ENCODE results near the gene COBL.

COBL gene

DNA sequence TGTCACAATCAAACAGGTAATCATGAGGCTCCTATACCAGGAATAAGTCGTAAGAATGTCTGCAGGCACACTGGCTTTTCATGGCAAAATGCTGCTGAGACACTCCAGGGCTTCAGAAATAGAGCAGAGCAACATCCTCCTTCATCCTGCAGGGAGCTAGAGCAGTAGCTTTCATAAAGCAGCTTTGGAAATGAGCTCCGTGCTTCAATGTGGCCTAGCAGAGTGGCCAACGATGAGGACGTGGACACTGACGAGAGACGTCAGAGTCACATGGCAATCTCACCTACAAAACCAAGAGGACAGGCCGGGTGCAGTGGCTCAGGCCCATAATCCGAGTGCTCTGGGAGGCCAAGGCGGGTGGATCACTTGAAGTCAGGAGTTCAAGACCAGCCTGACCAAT lies 9.8 kb downstream of the COBL start:
- DNase-seq (ENCODE audit: low spot score): no peak

DNA sequence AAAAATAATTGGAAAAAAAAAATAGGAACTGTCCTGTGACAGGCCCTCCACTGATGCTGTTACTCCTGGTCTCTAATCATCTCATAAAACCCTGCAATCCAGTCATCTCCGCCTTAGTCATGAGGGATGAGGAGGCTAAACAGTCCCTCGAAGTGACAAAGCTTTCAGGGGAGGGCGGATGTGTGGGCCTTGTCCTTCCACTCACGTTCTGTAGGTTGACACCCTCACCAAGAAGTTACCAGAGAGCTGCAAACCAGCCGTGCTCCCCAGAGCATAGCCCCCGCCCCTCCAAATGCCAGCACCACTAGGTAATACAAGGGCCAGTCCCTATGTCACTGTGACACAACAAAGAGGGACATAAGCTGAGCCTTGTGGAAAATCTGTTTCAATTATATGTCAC lies 11.9 kb downstream of the COBL start:
- DNase-seq (ENCODE audit: low spot score): no peak

DNA sequence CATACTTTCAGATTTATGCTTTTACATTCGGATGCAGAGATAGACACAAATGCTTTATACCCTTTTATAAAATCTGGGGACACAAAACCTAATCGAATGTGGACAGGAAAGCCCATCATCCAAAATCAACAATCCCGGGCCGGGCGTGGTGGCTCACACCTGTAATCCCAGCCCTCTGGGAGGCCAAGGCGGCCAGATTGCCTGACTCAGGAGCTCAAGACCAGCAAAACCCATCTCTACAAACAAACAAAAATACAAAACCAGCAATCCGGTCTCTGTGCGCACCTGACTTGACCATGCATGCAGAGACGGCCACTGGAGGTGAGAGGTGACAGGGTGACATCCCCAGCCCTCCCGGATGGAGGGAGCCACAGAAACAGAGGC lies 13.5 kb downstream of the COBL start:
- no peak for DNase-seq (ENCODE audit: low spot score)

DNA sequence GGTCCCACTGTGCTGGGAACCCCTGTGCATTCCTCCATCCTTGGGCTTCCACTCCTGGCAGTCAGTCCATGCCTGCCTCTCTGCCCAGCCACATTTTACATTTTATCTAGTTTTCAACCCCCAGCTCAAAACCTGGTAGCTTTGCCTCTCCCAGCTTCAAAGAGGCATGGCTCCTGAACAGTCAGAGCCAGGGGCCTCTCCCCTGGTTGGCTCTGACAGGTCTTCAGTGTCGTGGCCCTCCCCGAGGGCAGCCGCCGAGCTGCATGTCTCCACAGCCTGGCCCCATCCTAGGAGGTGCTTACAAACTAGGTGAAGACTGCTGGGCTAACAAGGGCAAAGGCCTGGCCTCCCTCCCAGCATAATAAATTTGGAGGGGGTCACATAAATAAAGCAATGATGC lies 14.8 kb downstream of the COBL start:
- DNase-seq (ENCODE audit: low spot score): no peak

DNA sequence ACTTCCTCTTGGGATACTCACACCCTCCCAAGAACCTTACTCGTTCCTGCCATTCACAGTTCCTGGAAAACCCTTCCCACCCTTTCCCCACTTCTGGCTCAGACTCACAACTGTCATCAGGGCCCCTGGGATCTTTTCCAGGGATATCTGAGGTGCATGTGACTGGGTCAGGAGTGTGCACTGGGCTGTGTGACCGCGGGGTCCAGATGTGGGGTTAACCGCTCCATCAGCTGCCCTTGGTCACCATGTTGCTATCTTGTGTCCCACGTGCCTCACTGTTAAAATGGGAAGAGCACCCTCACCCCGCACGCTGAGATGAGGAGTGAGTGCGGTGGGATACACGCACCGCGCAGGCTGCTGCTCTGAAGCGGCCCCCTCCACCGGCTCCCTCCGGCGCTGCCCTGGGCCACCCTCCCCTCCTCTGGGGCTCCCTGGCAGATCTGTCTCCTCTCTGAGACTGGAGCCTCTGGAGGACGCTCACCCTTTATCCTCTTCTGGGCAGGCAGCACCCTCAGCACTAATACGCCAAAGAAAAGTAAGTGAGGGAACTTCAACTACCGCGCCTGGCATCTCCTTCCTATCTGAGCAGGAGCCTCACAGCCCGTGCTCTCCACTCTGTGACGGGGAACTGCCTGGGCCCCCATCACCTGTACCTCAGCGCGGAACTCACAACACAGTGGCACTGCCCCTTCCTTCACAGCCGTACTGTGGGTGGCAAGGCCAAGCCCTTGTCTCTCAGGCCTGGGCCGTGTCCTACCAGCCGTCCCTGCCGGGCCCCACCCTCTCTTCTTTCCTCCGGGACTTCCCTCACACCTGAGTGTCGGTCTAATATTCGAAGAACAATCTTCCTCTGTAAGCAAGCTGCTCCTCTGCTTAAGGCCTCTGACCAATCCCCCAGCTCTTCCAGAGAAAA lies 15.6 kb downstream of the COBL start:
- DNase-seq (ENCODE audit: low spot score): no peak

DNA sequence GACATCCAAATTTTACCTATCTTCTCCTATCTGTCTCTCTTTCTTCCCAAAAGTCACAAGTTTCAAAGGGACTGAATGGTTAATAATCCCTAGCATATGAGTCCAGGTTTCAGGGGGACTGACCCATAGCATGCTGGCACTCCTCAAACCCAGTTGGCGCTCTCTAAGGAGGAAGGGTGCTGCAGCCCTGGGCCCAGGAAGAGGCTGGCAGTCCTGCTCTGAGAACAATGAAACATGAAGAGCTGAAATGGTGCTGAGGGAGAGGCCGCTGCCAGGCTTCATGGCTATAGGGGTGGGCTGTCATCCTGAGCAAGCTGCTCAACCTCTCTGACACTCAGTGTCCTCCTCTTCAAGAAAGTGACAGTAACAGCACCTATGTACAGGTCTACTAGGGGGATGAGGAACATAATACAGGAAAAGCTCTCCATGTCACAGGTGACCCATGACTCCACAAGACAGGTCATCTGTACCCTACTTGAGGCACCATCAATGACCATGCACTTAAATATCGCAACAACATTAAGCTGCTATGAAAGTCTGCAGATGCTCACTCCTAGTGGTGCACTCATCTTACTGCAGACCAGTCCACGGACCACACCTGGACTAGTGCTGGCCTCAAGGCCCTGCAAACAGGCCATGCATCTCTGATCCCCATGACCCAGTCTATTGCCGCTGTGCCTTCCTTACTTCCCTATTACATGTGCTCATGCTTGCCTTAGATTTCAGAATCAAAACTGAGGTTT lies 17.0 kb downstream of the COBL start:
- no peak for DNase-seq (ENCODE audit: low spot score)

DNA sequence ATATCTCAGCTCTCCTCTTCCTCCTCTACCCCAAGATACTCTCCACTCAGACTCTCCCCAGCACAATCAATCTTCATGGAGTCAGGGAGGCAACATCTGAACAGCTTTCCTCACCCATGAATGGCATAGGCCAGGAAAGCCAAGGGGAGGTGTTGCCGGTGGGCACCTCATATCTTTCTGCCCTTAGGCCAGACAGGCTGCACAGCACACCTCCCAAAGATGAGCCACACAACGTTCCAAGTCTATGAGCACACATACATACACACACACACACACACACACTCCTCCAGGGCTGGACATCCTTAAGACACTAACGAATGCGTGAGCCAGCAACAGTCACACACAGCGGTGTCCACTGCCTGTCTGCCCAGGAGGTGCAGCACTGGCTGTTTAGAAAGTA lies 17.7 kb downstream of the COBL start:
- DNase-seq (ENCODE audit: low spot score): no peak

DNA sequence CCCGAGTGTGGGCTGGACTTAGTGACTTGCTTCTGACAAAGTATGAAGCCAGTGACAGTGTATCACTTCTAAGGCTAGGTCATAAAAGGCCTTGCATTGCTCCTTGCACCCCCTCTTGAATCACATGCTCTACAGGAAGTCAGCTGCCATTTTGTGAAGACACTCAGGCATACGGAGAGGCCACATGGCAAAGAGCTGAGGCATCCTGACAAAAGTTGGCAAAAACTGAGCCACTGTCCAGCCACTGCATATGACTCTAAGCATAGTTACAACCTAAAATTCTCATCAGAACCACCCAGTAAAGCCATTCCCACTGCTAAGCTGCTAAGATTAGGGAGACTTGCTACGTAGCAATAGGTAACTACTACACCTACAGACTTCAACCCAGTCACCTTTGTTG lies 18.6 kb downstream of the COBL start:
- no peak for DNase-seq (ENCODE audit: low spot score)

DNA sequence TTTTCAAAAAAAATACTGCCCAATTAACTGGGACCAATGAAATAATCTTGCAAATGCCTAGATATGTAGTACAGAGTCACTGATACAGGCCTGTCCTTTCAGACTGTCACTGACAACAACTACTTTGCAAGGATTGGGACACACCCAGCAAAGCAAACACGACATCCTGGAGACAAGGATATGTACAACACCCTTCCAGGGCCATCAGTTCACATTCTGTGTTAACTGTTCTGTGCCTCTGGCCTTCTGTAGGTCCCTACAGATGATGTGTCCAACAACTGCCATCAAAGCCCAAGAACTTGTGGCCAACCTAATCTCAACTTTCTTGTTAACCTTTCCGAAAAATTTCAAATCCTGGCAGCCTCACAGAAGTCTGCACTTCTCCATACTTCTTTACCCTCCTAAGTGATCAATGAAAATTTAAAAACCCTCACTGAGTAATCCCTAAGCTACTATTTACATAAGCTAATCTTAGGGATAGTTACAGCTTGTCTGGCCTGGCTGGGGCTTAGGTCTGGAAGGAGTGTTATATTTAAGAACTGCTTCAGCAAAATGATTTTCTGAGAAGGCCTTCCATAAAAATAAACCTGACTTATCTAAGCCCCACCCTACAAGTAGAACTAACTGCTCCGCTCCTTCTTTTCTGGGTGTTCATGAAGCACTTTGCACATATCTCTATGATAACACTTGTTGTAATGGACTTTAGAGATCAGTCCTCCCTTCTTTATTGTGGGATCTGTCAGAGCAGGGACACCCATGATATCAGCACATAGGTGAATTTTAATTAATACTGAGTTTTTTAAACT lies 21.0 kb downstream of the COBL start:
- DNase-seq (ENCODE audit: low spot score): no peak

DNA sequence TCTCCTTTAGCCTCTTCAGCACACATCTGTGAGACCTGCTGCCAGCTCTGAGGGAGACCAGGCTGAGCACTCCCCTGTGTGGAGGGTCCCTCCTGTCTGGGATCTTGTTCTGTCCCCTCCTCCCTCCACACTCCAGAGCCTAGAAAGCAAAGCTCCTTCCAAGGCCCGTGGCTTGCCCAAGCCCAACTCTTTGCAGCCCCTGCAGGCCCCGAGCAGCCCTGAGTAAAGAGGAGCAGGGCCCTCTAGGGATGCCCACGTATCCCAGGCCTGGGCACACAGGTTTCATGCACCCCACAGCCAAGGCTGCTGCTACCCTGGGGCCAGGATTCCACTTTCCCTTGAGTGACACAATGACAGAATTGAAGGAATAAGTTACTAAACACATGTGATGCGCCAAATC lies 24.0 kb downstream of the COBL start:
- no peak for DNase-seq (ENCODE audit: low spot score)

DNA sequence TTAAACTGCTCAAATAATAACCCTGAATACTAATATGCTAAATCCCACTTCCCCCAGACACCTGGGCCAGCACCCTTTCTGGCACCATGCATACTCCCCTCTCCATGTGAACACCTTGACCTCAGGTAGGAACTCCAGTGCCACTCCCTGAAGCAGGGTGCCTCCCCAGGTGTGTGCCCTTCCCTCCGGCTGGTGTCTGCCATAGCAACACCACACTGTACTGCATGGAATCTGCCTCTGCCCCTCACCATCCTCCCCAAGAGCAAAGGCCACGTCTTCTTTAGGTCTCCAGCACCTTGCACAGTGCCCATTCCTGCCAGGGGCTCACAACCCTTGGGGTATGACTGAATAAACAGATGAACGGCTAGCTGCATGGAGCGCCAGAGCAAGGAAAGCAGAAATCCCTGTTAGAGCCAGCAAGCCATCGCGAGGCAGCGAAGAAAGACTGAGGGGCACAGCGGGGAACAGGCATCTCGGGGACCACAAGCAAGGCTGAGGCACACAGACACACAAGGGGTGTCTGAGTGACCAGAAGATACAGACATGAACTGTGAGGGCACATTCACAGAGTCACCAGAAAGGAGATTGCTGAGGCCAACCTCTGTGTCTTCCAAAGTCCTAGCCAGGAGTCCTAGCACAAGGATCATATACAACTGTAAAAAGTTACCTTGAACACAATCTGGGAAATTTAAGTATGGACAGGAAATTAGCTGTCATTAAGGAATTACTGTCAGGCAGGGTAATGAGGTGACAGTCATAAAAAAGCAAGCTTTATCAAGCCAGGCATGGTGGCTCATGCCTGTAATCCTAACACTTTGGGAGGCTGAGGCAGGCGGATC lies 25.7 kb downstream of the COBL start:
- DNase-seq (ENCODE audit: low spot score): no peak

DNA sequence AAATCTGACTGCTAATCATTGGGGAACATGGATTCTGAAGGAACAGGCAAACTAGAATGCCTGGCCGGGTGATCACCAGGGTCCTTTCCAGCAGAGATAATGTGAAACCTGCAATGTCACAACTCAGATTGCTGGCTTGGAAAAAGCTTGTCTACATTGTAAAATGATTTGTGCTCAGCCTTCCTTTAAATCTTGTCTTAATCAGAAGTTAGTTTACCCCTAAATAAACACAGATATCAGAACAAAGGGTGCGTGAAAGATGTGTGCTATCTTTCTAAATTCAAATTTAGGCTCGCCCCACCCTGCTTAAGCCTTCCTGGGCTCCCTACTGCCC lies 26.3 kb downstream of the COBL start:
- no peak for DNase-seq (ENCODE audit: low spot score)

DNA sequence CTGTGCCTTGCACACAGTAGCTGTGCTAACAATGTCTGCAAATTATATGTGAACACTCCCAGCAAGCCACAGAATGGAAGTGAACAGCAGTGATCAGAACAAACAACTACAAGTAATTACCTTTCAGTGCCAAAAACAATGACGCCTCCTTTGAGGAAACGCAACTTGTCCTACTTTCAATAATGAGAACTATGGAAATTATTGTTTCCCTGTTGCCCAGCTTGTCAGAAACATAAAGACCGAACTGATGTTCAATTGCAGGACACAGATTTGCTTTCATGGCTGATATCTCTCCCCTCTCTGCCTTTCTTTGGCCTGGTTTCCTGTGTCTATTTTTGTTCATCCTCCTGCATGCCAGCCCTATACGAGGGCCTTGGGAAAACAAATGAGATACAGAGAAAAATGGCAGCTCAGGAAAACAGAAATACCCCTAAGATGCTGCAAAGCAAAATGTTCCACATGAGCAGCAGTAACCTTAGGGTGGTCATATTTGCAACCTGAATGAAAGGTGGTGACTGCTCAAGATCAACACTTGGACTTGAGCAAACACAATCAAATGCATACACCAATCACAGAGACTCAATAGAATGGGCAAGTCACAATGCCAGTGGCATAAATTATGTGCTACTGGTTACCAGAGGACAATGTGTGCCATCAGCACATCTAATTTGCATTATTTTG lies 26.8 kb downstream of the COBL start:
- DNase-seq (ENCODE audit: low spot score): no peak

DNA sequence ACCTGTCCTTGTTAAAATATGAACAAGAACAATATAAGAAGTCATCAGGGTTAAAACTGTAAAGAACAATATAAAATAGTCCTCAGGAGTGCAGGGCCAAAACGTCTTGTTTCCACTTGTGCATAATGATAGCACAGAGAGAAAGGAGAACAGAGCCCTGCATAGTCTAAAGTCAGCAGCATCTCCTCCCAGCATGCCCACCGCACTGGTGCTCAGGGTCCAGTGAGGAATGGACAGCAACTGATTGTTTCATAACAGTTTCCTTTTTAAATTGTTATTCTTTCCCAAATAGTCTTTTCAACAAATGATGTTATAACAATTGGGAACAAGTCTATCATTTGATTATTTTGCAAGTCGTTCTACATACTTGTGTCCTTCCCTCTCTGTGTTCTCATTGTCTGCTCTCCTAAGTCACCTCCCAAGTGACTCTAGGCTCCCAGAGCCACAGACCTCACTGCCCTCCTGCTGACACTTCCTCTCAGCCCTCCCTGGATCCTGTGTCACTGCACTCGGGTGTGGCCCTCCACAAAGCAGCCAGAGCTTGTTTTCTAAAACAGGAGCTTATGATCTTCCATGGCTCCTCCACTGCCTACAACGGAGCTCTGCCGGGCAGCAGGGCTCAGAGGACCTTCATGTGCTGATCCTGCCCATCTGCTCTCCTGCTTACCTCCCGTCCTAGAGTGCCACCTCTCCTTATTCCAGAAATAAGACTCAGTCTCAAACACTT lies 27.6 kb downstream of the COBL start:
- DNase-seq (ENCODE audit: low spot score): no peak

DNA sequence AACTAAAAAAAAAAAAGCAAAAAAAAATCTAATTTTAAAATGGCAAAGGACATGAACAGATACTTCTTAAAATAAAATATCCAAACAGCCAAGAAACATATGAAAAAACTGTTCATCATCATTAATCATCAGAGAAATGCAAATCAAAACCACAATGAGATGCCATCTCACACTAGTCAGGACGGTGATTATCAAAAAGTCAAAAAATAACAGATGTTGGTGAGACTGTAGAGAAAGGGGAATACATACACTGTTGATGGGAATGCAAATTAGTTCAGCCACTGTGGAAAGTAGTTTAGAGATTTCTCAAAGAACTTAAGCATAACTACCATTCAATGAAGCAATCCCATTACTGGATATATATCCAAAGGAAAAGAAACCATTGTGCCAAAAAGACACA lies 30.2 kb downstream of the COBL start:
- DNase-seq (ENCODE audit: low spot score): no peak

DNA sequence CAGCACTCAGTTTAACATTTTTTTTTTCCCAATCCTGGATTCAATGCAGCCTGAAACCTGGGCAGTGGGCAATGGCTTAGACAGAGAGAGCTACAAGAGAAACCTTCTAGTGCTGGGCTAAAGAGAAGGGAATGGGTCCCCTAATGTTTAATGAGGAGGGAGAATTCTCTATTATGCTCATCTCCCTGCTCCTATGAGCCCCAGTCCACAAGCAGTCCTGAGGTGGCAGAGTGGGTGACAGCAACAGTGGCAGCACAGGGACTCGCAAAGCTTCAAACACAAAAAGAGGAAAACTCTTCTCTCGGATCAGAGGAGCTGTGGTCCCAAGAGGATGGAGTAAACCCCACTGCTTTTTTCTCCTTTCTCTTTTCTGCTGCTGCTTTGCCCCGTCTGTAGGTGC lies 36.5 kb downstream of the COBL start:
- no peak for DNase-seq (ENCODE audit: low spot score)

DNA sequence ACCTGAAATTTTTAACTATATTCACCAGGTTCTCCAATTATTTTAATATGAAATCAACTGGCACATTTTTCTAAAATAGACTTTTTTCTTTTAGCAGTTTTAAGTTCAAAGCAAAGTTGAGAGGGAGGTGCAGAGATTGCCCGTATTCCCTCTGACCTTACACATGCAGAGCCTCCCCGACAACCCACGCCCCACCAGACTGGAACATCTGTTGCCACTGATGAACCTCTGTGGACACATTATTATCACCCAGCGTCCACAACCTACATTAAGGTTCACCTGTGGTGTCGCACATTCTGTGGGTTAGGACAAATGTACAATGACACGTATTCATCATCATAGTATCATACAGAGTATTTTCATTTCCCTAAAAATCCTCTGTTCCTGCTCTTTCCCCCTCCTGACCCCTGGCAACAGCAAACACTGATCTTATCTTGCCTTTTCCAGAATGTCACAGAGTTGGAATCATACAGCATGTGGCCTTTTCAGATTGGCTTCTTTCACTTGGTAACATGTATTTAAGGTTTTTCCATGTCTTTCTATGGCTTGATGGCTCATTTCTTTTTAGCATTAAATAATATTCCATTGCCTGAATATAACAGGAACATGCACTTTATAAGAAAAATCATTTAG lies 37.1 kb downstream of the COBL start:
- DNase-seq (ENCODE audit: low spot score): no peak

DNA sequence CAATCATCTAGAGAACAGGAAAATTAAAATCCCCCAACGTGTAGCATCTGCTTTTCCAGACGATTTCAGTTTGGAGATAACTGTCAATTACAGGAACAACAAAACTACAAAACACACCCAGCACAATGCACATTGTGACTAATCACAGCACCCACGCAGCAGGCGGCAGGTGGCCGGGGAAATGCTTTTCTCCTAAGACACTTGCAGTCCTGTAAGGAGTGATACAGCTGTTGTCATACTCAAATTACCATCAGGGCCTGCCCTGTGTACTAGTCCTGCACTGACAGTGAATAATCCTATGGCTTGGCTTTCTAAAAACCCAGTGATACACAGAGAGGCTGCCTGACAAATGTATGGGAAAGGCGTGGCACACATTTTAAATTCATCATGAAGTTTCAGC lies 37.8 kb downstream of the COBL start:
- no peak for DNase-seq (ENCODE audit: low spot score)

DNA sequence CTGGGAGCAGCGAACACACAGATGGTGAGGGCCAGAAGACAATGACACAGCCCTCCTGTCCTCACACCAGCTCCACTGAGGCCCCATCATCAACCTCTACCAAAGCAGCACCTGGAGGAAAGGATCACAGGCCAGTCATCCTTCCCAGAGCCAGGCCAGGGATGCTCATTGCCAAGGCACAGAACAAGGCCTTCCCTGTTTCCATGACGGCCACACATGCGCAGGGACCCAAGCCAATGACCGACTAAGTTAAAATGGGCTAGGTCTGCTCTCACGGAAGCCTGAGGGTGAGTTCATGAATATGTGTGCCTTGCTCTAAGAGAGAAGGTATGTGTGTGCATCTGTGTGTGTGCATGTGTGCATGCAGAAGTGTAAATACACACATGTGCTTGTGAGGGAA lies 39.6 kb downstream of the COBL start:
- no peak for DNase-seq (ENCODE audit: low spot score)

DNA sequence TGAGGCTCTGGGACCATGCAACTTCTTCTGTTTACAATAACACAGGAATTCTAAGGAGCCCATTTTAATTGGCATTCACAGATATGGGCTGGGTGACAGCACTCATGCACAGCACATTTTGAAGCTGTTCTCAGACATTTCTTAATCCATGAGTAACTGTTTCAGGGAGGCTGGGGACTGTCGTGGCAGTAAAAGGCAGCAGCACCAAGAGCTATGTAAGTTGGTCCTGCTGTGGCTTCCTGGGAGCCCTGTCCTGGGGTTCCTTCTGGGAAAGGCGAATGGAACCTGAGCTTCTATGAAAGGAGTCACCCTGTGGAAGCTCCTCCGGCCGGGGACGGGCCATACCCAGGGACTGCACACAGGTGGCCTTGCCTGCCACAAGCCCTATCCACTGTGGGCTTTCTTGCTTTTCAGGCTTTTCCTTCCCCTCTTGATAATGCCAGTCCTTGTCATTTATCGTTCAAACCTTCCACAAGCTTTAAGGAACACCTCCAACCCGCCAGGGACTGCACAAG lies 40.5 kb downstream of the COBL start:
- no peak for DNase-seq (ENCODE audit: low spot score)
